Measurements from ENCODE around the gene CD36.

- TF ChIP-seq CTCF (conservative IDR thresholded peaks at IDR 0.05; ENCODE audit: low read depth, low read length) (no peak), EZH2 (IDR thresholded peaks at IDR 0.05; ENCODE audit: low read length, unreplicated experiment) (no peak)
These were observed 68.9 kb downstream of the CD36 start for GRCh38 chr7:80707318-80707717.

Data from PC-3 (cell line).